ENCODE results near the gene SERPINA5.

SERPINA5 gene

GRCh38 chr14:94598816-94599655 is 17.8 kb downstream of the SERPINA5 start:
- Histone ChIP-seq H2BK5ac (ENCODE audit: low read depth, low read length, poor library complexity, severe bottlenecking) (peak overlapping the region; percentile 69), H3K14ac (ENCODE audit: low read length in 2 of 2) (no peak overlapping the region), H2BK120ac (ENCODE audit: low read depth, low read length) (no peak overlapping the region), H3K18ac (ENCODE audit: low read depth in 1 of 2, low read length in 2 of 2) (peak overlapping the region in 1 of 2 experiments; percentile 18), H3K9ac (ENCODE audit: low read length) (peak overlapping the region; percentile 13), H4K91ac (ENCODE audit: low read length) (peak overlapping the region; percentile 8), H3K27ac (ENCODE audit: low read length, poor library complexity, severe bottlenecking) (peak overlapping the region; percentile 56), H4K8ac (ENCODE audit: low read length) (no peak overlapping the region), H3K4ac (ENCODE audit: low read depth in 1 of 2, low read length in 2 of 2) (no peak overlapping the region), H2BK15ac (ENCODE audit: low read depth, poor library complexity, severe bottlenecking) (no peak overlapping the region), H3K9me3 (ENCODE audit: control insufficient read depth, low read length) (no peaks in the 10 kb centered on the region), H3K79me1 (replicated peaks; ENCODE audit: low read length, poor library complexity, severe bottlenecking) (no peaks in the 10 kb centered on the region), H2BK12ac (ENCODE audit: low read length in 2 of 2) (peak overlapping the region in 1 of 2 experiments; percentile 16), H3K4me2 (ENCODE audit: low read length, poor library complexity, severe bottlenecking) (no peak overlapping the region), H3K4me1 (ENCODE audit: control insufficient read depth, insufficient read depth, low read depth, low read length) (peaks cover 30% of the 10 kb centered on the region), H2AK5ac (ENCODE audit: low read length, severe bottlenecking) (peak overlapping the region; percentile 79), H3K4me3 (ENCODE audit: insufficient read depth in 1 of 2, low read depth in 1 of 2, low read length in 2 of 2) (no peak overlapping the region), H3K23ac (ENCODE audit: low read length in 2 of 2) (no peak overlapping the region), H3K27me3 (ENCODE audit: control insufficient read depth in 1 of 2, insufficient read depth in 1 of 2, low read length in 2 of 2) (no peaks in the 10 kb centered on the region), H3K36me3 (ENCODE audit: control insufficient read depth in 1 of 2, insufficient read depth in 2 of 2, low read depth in 1 of 2, low read length in 2 of 2) (no peaks in the 10 kb centered on the region), H2AFZ (ENCODE audit: low read depth, low read length) (no peak overlapping the region)
- peak; percentile 69 for DNase-seq
- WGBS = 75% methylated on average over 11 of the region's 11 CpGs

GRCh38 chr14:94599656-94600004 is 18.4 kb downstream of the SERPINA5 start:
- peak overlapping the region in 1 of 2 experiments; percentile 64 for H2BK12ac ChIP-seq (ENCODE audit: low read length in 2 of 2)
- H3K79me1 ChIP-seq (replicated peaks; ENCODE audit: low read length, poor library complexity, severe bottlenecking) = no peaks in the 10 kb centered on the region
- H3K27ac ChIP-seq (ENCODE audit: low read length, poor library complexity, severe bottlenecking) = peak overlapping the region; percentile 51
- H4K91ac ChIP-seq (ENCODE audit: low read length) = peak overlapping the region; percentile 35
- H3K27me3 ChIP-seq (ENCODE audit: control insufficient read depth in 1 of 2, insufficient read depth in 1 of 2, low read length in 2 of 2) = no peaks in the 10 kb centered on the region
- H4K8ac ChIP-seq (ENCODE audit: low read length) = no peak overlapping the region
- peak overlapping the region; percentile 13 for H3K9ac ChIP-seq (ENCODE audit: low read length)
- no peak for DNase-seq
- 60% methylated on average over 3 of the region's 3 CpGs for WGBS
- H3K23ac ChIP-seq (ENCODE audit: low read length in 2 of 2) = no peak overlapping the region
- no peak overlapping the region for H3K14ac ChIP-seq (ENCODE audit: low read length in 2 of 2)
- H2AFZ ChIP-seq (ENCODE audit: low read depth, low read length) = no peak overlapping the region
- H2BK5ac ChIP-seq (ENCODE audit: low read depth, low read length, poor library complexity, severe bottlenecking) = peak overlapping the region; percentile 69
- H3K4ac ChIP-seq (ENCODE audit: low read depth in 1 of 2, low read length in 2 of 2) = no peak overlapping the region
- H3K36me3 ChIP-seq (ENCODE audit: control insufficient read depth in 1 of 2, insufficient read depth in 2 of 2, low read depth in 1 of 2, low read length in 2 of 2) = no peaks in the 10 kb centered on the region
- no peak overlapping the region for H3K4me3 ChIP-seq (ENCODE audit: insufficient read depth in 1 of 2, low read depth in 1 of 2, low read length in 2 of 2)
- H2BK120ac ChIP-seq (ENCODE audit: low read depth, low read length) = no peak overlapping the region
- H3K4me1 ChIP-seq (ENCODE audit: control insufficient read depth, insufficient read depth, low read depth, low read length) = peaks cover 30% of the 10 kb centered on the region
- H3K4me2 ChIP-seq (ENCODE audit: low read length, poor library complexity, severe bottlenecking) = no peak overlapping the region
- H3K18ac ChIP-seq (ENCODE audit: low read depth in 1 of 2, low read length in 2 of 2) = peak overlapping the region in 1 of 2 experiments; percentile 37
- H2AK5ac ChIP-seq (ENCODE audit: low read length, severe bottlenecking) = peak overlapping the region; percentile 79
- H2BK15ac ChIP-seq (ENCODE audit: low read depth, poor library complexity, severe bottlenecking) = no peak overlapping the region
- H3K9me3 ChIP-seq (ENCODE audit: control insufficient read depth, low read length) = no peaks in the 10 kb centered on the region

- Histone ChIP-seq H4K91ac (ENCODE audit: low read length) (no peak overlapping the region), H2AK5ac (ENCODE audit: low read length, severe bottlenecking) (peak overlapping the region; percentile 3), H2BK120ac (ENCODE audit: low read depth, low read length) (no peak overlapping the region), H4K8ac (ENCODE audit: low read length) (no peak overlapping the region), H3K18ac (ENCODE audit: low read depth in 1 of 2, low read length in 2 of 2) (peak overlapping the region in 1 of 2 experiments; percentile 25), H2BK12ac (ENCODE audit: low read length in 2 of 2) (no peak overlapping the region), H3K4me1 (ENCODE audit: control insufficient read depth, insufficient read depth, low read depth, low read length) (peaks cover 30% of the 10 kb centered on the region), H3K27ac (ENCODE audit: low read length, poor library complexity, severe bottlenecking) (no peak overlapping the region), H3K4me2 (ENCODE audit: low read length, poor library complexity, severe bottlenecking) (no peak overlapping the region), H3K9me3 (ENCODE audit: control insufficient read depth, low read length) (no peaks in the 10 kb centered on the region), H3K9ac (ENCODE audit: low read length) (no peak overlapping the region), H3K4me3 (ENCODE audit: insufficient read depth in 1 of 2, low read depth in 1 of 2, low read length in 2 of 2) (no peak overlapping the region), H2BK5ac (ENCODE audit: low read depth, low read length, poor library complexity, severe bottlenecking) (no peak overlapping the region), H3K36me3 (ENCODE audit: control insufficient read depth in 1 of 2, insufficient read depth in 2 of 2, low read depth in 1 of 2, low read length in 2 of 2) (no peaks in the 10 kb centered on the region), H2AFZ (ENCODE audit: low read depth, low read length) (no peak overlapping the region), H3K4ac (ENCODE audit: low read depth in 1 of 2, low read length in 2 of 2) (no peak overlapping the region), H3K23ac (ENCODE audit: low read length in 2 of 2) (no peak overlapping the region), H2BK15ac (ENCODE audit: low read depth, poor library complexity, severe bottlenecking) (no peak overlapping the region), H3K79me1 (replicated peaks; ENCODE audit: low read length, poor library complexity, severe bottlenecking) (no peaks in the 10 kb centered on the region), H3K14ac (ENCODE audit: low read length in 2 of 2) (no peak overlapping the region), H3K27me3 (ENCODE audit: control insufficient read depth in 1 of 2, insufficient read depth in 1 of 2, low read length in 2 of 2) (peaks cover 0 to 2% of the 10 kb centered on the region in 2 experiments)
- no peak for DNase-seq
- 91% methylated on average over 11 of the region's 11 CpGs for WGBS
Measured at GRCh38 chr14:94600148-94600545, 18.9 kb downstream of the SERPINA5 start.

GRCh38 chr14:94601884-94602391 is 20.7 kb downstream of the SERPINA5 start:
- Histone ChIP-seq H3K4me3 (ENCODE audit: insufficient read depth in 1 of 2, low read depth in 1 of 2, low read length in 2 of 2) (peak overlapping the region in 1 of 2 experiments; percentile 28), H3K27ac (ENCODE audit: low read length, poor library complexity, severe bottlenecking) (peak overlapping the region; percentile 67), H3K27me3 (ENCODE audit: control insufficient read depth in 1 of 2, insufficient read depth in 1 of 2, low read length in 2 of 2) (peaks cover 0 to 2% of the 10 kb centered on the region in 2 experiments), H3K9ac (ENCODE audit: low read length) (peak overlapping the region; percentile 78), H3K4me1 (ENCODE audit: control insufficient read depth, insufficient read depth, low read depth, low read length) (peaks cover 30% of the 10 kb centered on the region), H2BK12ac (ENCODE audit: low read length in 2 of 2) (peak overlapping the region in 1 of 2 experiments; percentile 6), H3K36me3 (ENCODE audit: control insufficient read depth in 1 of 2, insufficient read depth in 2 of 2, low read depth in 1 of 2, low read length in 2 of 2) (no peaks in the 10 kb centered on the region), H3K14ac (ENCODE audit: low read length in 2 of 2) (no peak overlapping the region), H3K4me2 (ENCODE audit: low read length, poor library complexity, severe bottlenecking) (no peak overlapping the region), H3K9me3 (ENCODE audit: control insufficient read depth, low read length) (no peaks in the 10 kb centered on the region), H2AK5ac (ENCODE audit: low read length, severe bottlenecking) (no peak overlapping the region), H2BK15ac (ENCODE audit: low read depth, poor library complexity, severe bottlenecking) (no peak overlapping the region), H4K8ac (ENCODE audit: low read length) (peak overlapping the region; percentile 94), H2AFZ (ENCODE audit: low read depth, low read length) (peak overlapping the region; percentile 58), H3K4ac (ENCODE audit: low read depth in 1 of 2, low read length in 2 of 2) (no peak overlapping the region), H2BK5ac (ENCODE audit: low read depth, low read length, poor library complexity, severe bottlenecking) (no peak overlapping the region), H3K23ac (ENCODE audit: low read length in 2 of 2) (no peak overlapping the region), H2BK120ac (ENCODE audit: low read depth, low read length) (no peak overlapping the region), H3K79me1 (replicated peaks; ENCODE audit: low read length, poor library complexity, severe bottlenecking) (no peaks in the 10 kb centered on the region), H3K18ac (ENCODE audit: low read depth in 1 of 2, low read length in 2 of 2) (peak overlapping the region; percentile 41), H4K91ac (ENCODE audit: low read length) (peak overlapping the region; percentile 49)
- DNase-seq = peak; percentile 30
- 32% methylated on average over 6 of the region's 6 CpGs for WGBS
